SK-N-SH (cell line): ENCODE results near the gene DDA1. TPM values are rescaled to one million over a fixed set of nuclear protein-coding genes. Genes with fewer than 3 reads are reported as not detected.

ENCODE experiments used
- CTCF ChIA-PET: fragments of 300-600, 350-600 bp; formaldehyde crosslinking; extraction: SDS; loops from one replicate; lab custom pipeline; 2021; lab: Yijun Ruan, JAX
- POLR2A ChIA-PET: fragments of 350-600 bp; sonication (Branson Sonifier 250); formaldehyde crosslinking; extraction: SDS; loops from one replicate; lab custom pipeline; 2020; ENCODE audit warnings: antibody characterized with exemption, inconsistent platforms; lab: Yijun Ruan, JAX
- DNase-seq: peaks from one replicate; pipeline ENCODE4 v3.0.0; 2012
- H2AFZ ChIP-seq: fragments of 200-600 bp; sonication (generic); 2 replicates; pipeline ENCODE4 v1.8.1; 2016; ENCODE audit warnings: antibody characterized with exemption, mild to moderate bottlenecking, low read depth
- H3F3A ChIP-seq: fragments of 200-600 bp; sonication (generic); replicated peaks from 2 replicates; pipeline ENCODE3; 2016; ENCODE audit warnings: antibody characterized with exemption, mild to moderate bottlenecking; ENCODE audit not compliant: insufficient read depth
- H3K27ac ChIP-seq, 2 experiments: fragments of 200-500 bp in 1 of 2; fragments of 200-600 bp in 1 of 2; sonication (Bioruptor generic) in 1 of 2; sonication (generic), shearing (Covaris generic) in 1 of 2; 2 replicates each; pipeline versions ENCODE4 v1.5.1 to v1.6.1; 2014 to 2016; ENCODE audit warnings: low read depth in 2 of 2, inconsistent platforms in 1 of 2, low read length in 1 of 2, mild to moderate bottlenecking in 1 of 2, mixed read lengths in 1 of 2
- H3K27me3 ChIP-seq: fragments of 200-600 bp; sonication (generic), shearing (Covaris generic); 2 replicates; pipeline ENCODE4 v1.6.1; 2016; ENCODE audit warnings: mixed run types; ENCODE audit not compliant: insufficient read depth
- H3K36me3 ChIP-seq, 2 experiments: fragments of 200-500 bp in 1 of 2; fragments of 200-600 bp in 1 of 2; sonication (Bioruptor generic) in 1 of 2; sonication (generic) in 1 of 2; replicated peaks in 1 of 2; 2 replicates each; pipeline versions ENCODE3 to v1.5.1; 2014 to 2016; ENCODE audit warnings: low read length in 1 of 2, mild to moderate bottlenecking in 1 of 2; ENCODE audit not compliant: insufficient read depth in 2 of 2, control insufficient read depth in 1 of 2
- H3K4me1 ChIP-seq, 2 experiments: fragments of 200-500 bp in 1 of 2; fragments of 200-600 bp in 1 of 2; sonication (Bioruptor generic) in 1 of 2; sonication (generic), shearing (Covaris generic) in 1 of 2; 2 replicates each; pipeline versions ENCODE4 v1.5.1 to v1.6.1; 2014 to 2016; ENCODE audit warnings: low read depth in 1 of 2, low read length in 1 of 2, mixed run types in 1 of 2; ENCODE audit not compliant: insufficient read depth in 2 of 2, control insufficient read depth in 1 of 2
- H3K4me2 ChIP-seq: fragments of 200-600 bp; sonication (generic), shearing (Covaris generic); 2 replicates; pipeline ENCODE4 v1.6.1; 2017; ENCODE audit warnings: mixed run types
- H3K4me3 ChIP-seq, 2 experiments: fragments of 200-500 bp in 1 of 2; fragments of 200-600 bp in 1 of 2; sonication (Bioruptor generic) in 1 of 2; sonication (generic), shearing (Covaris generic) in 1 of 2; 2 replicates each; pipeline versions ENCODE4 v1.5.1 to v1.8.1; 2014 to 2016; ENCODE audit warnings: low read depth in 2 of 2, inconsistent platforms in 1 of 2, low read length in 1 of 2, mild to moderate bottlenecking in 1 of 2, mixed read lengths in 1 of 2, moderate library complexity in 1 of 2
- H3K79me2 ChIP-seq: fragments of 200-600 bp; sonication (generic); 2 replicates; pipeline ENCODE4 v1.8.1; 2017; ENCODE audit warnings: mild to moderate bottlenecking; ENCODE audit not compliant: insufficient read depth
- H3K9ac ChIP-seq: fragments of 200-600 bp; sonication (generic); 2 replicates; pipeline ENCODE4 v1.6.1; 2017; ENCODE audit warnings: mixed run types
- H3K9me2 ChIP-seq: fragments of 200-600 bp; sonication (generic); 2 replicates; pipeline ENCODE4 v1.6.1; 2017; ENCODE audit warnings: mixed run types
- H3K9me3 ChIP-seq: fragments of 200-600 bp; sonication (generic); 2 replicates; pipeline ENCODE4 v1.6.1; 2017; ENCODE audit warnings: mixed run types, mild to moderate bottlenecking, moderate library complexity
- H4K20me1 ChIP-seq: fragments of 200-600 bp; sonication (generic); 2 replicates; pipeline ENCODE4 v1.6.1; 2017; ENCODE audit warnings: mild to moderate bottlenecking, mixed run types; ENCODE audit not compliant: insufficient read depth
- CHD2 ChIP-seq: fragments of 150-350 bp; IDR thresholded peaks from 2 replicates; pipeline ENCODE4 v1.6.1; 2018; ENCODE audit warnings: low read length; ENCODE audit not compliant: partially characterized antibody
- EP300 ChIP-seq, 2 experiments: IDR thresholded peaks; 2 replicates each; pipeline versions ENCODE4 v1.4.0 to v1.6.1; 2012; ENCODE audit warnings: borderline replicate concordance in 1 of 2, low read depth in 1 of 2, low read length in 1 of 2
- EZH2phosphoT487 ChIP-seq: fragments of 200-600 bp; sonication (generic); IDR thresholded peaks from 2 replicates; pipeline ENCODE4 v1.6.1; 2017; ENCODE audit warnings: low read depth, mixed run types, mild to moderate bottlenecking, antibody characterized with exemption, moderate library complexity, borderline replicate concordance
- FOSL2 ChIP-seq: IDR thresholded peaks from 2 replicates; pipeline ENCODE4 v1.4.0; 2012; ENCODE audit warnings: low read depth, mild to moderate bottlenecking, moderate library complexity, borderline replicate concordance
- FOXJ3 ChIP-seq: sonication (generic); formaldehyde crosslinking; IDR thresholded peaks from 2 replicates; pipeline ENCODE4 v1.5.1; 2020; ENCODE audit warnings: mild to moderate bottlenecking, missing genetic modification reagents
- FOXM1 ChIP-seq: IDR thresholded peaks from 2 replicates; pipeline ENCODE4 v1.4.0; 2012; ENCODE audit warnings: low read depth, mild to moderate bottlenecking
- GABPA ChIP-seq: IDR thresholded peaks from 2 replicates; pipeline ENCODE4 v1.4.0; 2012; ENCODE audit warnings: low read depth, mild to moderate bottlenecking
- JUND ChIP-seq: IDR thresholded peaks from 2 replicates; pipeline ENCODE4 v1.4.0; 2012
- MEF2A ChIP-seq: IDR thresholded peaks from 2 replicates; pipeline ENCODE4 v1.4.0; 2012; ENCODE audit warnings: low read depth, borderline replicate concordance
- MXI1 ChIP-seq: IDR thresholded peaks from 2 replicates; pipeline ENCODE4 v1.6.1; 2012; ENCODE audit warnings: mild to moderate bottlenecking, low read depth, low read length, improper control_type of control experiment
- NFIC ChIP-seq: IDR thresholded peaks from 2 replicates; pipeline ENCODE4 v1.4.0; 2012; ENCODE audit warnings: borderline replicate concordance
- RAD21 ChIP-seq: IDR thresholded peaks from 2 replicates; pipeline ENCODE4 v1.6.1; 2012; ENCODE audit warnings: mild to moderate bottlenecking, low read length
- RCOR1 ChIP-seq: fragments of 150-350 bp; IDR thresholded peaks from 2 replicates; pipeline ENCODE4 v1.6.1; 2017; ENCODE audit warnings: antibody characterized with exemption, low read length
- SIN3A ChIP-seq: IDR thresholded peaks from 2 replicates; pipeline ENCODE4 v1.6.1; 2012; ENCODE audit warnings: low read depth, mild to moderate bottlenecking, low read length, moderate library complexity, borderline replicate concordance
- SMC3 ChIP-seq: IDR thresholded peaks from 2 replicates; pipeline ENCODE4 v1.6.1; 2012; ENCODE audit warnings: low read depth, low read length, improper control_type of control experiment
- TAF1 ChIP-seq: IDR thresholded peaks from 2 replicates; pipeline ENCODE4 v1.6.1; 2012; ENCODE audit warnings: low read depth, mild to moderate bottlenecking, low read length, moderate library complexity, borderline replicate concordance
- TCF12 ChIP-seq: IDR thresholded peaks from 2 replicates; pipeline ENCODE4 v1.4.0; 2012
- TEAD4 ChIP-seq: IDR thresholded peaks from 2 replicates; pipeline ENCODE4 v1.4.0; 2012; ENCODE audit warnings: mild to moderate bottlenecking, borderline replicate concordance; ENCODE audit not compliant: insufficient read depth
- WGBS: methylation state at CpG from one replicate; pipeline ENCODE4 v1.1.6; 2017; ENCODE audit warnings: low lambda C conversion rate; 5-methylcytosine and 5-hydroxymethylcytosine counted together
- polyA plus RNA-seq, 3 experiments: library from polyadenylated mRNA; depleted of rRNA; stranded (reverse); fragments of >200 nt; gene quantifications; 2 replicates each; pipeline ENCODE4 v1.2.3, GENCODE V29; 2012
- TF ChIP-seq, protein P1 (sequence below): fragments of 150-350 bp; IDR thresholded peaks from 2 replicates; pipeline ENCODE4 v1.6.1; 2017; ENCODE audit warnings: antibody characterized with exemption, low read length, low read depth, borderline replicate concordance
- TF ChIP-seq, protein P2 (sequence below): fragments of 150-350 bp; IDR thresholded peaks from 2 replicates; pipeline ENCODE4 v1.6.1; 2016; ENCODE audit warnings: mild to moderate bottlenecking, low read depth, low read length
- TF ChIP-seq, protein P3 (sequence below): IDR thresholded peaks from 2 replicates; pipeline ENCODE4 v1.4.0; 2012; ENCODE audit warnings: low read depth, borderline replicate concordance
- TF ChIP-seq, protein P4 (sequence below): fragments of 200-600 bp; sonication (generic); IDR thresholded peaks from 2 replicates; pipeline ENCODE4 v1.6.1; 2017; ENCODE audit warnings: antibody characterized with exemption, mild to moderate bottlenecking, moderate library complexity
- TF ChIP-seq, protein P5 (sequence below): IDR thresholded peaks from 2 replicates; pipeline ENCODE4; 2012

The DDA1 gene
- polyA plus RNA-seq, 1 of the 3 experiments (the other 2 are of a cell fraction), result 135 TPM

DNA sequence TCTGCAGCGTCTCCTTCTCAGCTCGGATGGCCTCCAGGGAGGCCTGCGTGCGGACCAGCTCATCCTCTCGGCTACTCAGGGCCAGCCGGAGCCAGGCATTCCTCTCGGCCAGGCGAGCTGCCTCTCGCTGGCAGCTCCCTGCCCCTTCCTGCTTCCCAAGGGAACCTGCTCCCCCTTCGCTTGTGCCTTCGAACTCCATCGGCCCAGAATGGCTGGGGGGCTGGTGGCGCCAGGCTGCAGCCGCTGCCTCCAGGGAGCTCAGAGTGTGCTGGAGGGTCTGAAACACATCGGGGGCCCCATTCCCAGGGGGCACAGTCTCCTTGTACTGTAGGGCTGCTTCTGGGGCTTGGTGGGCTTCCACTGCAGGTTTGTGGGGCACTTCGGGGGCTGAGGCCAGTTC, 46.8 kb upstream of the DDA1 start:
- CTCF ChIA-PET, result interaction anchor here (1.3 to 1.5 kb wide), 2 partner anchors 20 to 42 kb away, joined by 3 read pairs; no protein-coding TSS in a partner anchor
- peaks cover 2% of the 10 kb centered on the region; the same call in 1 of the 2 replicates for H3K79me2 ChIP-seq

DNA sequence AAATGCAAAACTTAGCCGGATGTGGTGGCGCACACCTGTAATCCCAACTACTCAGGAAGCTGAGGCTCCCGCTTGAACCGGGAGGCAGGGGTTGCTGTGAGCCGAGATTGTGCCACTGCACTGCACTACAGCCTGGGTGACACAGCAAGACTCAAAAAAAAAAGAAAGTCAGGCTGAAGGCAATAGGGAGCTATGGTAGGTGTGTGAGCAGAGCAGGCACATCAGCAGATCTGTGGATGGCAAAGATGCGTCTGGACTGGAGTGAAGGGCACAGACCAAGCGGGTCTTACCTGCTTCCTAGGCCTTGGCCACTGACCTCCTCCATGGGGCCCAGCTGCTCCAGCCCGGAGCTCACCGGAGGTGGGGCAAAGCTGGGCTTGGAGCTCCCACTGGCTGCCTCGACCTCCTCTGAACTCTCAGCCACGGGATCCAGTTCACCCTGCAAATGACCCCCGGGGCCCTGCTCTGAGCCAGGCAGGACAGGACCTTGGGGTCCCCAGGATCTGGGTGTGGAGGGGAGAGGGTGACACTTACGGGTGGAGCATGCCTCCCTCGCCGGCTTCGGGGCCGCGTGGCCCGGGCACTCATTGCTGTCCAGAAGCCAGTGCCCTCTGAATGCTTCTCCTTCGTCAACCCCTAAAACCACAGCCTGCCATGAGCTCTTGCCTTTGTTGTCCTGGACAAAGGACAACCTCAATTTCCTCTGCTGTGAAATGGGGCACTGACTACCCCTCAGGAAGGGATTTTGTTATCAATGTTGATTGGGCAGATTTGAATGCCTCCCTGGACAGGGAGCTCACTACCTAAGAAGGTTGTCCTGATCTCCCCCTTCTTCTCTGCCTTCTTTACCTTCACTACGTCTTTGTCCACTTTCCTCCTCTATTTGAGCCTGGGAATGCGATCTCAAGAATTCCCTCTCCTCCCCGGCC, 45.4 kb upstream of the DDA1 start:
- H3K4me1 ChIP-seq, result peaks cover 0 to 6% of the 10 kb centered on the region in 2 experiments; a peak in 1 of 4 replicates
- H3K27me3 ChIP-seq, result no peaks in the 10 kb centered on the region
- no peak overlapping the region for H2AFZ ChIP-seq
- ChIA-PET CTCF (interaction anchor here (0.7 to 1.5 kb wide), 5 partner anchors 19 to 197 kb away, joined by 3 to 4 read pairs (median 3); partner anchors contain the start of gene MRPL34), POLR2A (no interaction called here)
- WGBS, result 90% methylated on average over 11 of the region's 23 CpGs
- no peaks in the 10 kb centered on the region for H3K9me2 ChIP-seq
- H4K20me1 ChIP-seq, result no peaks in the 10 kb centered on the region
- H3K4me3 ChIP-seq, result no peak overlapping the region
- peaks cover 16% of the 10 kb centered on the region; the same call in 1 of the 2 replicates for H3K79me2 ChIP-seq
- peaks cover 11% of the 10 kb centered on the region for H3F3A ChIP-seq
- no peak overlapping the region for H3K4me2 ChIP-seq
- H3K27ac ChIP-seq, result no peak overlapping the region
- peaks cover 0 to 2% of the 10 kb centered on the region in 2 experiments for H3K36me3 ChIP-seq
- H3K9ac ChIP-seq, result no peak overlapping the region
- DNase-seq, result no peak
- 0 out of 2 replicates have a peak, but pooled peaks cover 9% of the 10 kb centered on the region for H3K9me3 ChIP-seq
- TF ChIP-seq EZH2phosphoT487 (no peak), JUND (no peak), SIN3A (no peak), RAD21 (no peak), FOXM1 (no peak), FOXJ3 (no peak), TCF12 (no peak), CHD2 (no peak), TAF1 (no peak)
- TF ChIP-seq, protein P1, sequence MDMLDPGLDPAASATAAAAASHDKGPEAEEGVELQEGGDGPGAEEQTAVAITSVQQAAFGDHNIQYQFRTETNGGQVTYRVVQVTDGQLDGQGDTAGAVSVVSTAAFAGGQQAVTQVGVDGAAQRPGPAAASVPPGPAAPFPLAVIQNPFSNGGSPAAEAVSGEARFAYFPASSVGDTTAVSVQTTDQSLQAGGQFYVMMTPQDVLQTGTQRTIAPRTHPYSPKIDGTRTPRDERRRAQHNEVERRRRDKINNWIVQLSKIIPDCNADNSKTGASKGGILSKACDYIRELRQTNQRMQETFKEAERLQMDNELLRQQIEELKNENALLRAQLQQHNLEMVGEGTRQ, result no peak
- TF ChIP-seq, protein P2, sequence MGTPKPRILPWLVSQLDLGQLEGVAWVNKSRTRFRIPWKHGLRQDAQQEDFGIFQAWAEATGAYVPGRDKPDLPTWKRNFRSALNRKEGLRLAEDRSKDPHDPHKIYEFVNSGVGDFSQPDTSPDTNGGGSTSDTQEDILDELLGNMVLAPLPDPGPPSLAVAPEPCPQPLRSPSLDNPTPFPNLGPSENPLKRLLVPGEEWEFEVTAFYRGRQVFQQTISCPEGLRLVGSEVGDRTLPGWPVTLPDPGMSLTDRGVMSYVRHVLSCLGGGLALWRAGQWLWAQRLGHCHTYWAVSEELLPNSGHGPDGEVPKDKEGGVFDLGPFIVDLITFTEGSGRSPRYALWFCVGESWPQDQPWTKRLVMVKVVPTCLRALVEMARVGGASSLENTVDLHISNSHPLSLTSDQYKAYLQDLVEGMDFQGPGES, result no peak
- TF ChIP-seq, protein P3, sequence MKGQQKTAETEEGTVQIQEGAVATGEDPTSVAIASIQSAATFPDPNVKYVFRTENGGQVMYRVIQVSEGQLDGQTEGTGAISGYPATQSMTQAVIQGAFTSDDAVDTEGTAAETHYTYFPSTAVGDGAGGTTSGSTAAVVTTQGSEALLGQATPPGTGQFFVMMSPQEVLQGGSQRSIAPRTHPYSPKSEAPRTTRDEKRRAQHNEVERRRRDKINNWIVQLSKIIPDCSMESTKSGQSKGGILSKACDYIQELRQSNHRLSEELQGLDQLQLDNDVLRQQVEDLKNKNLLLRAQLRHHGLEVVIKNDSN, result no peak
- TF ChIP-seq, protein P4, sequence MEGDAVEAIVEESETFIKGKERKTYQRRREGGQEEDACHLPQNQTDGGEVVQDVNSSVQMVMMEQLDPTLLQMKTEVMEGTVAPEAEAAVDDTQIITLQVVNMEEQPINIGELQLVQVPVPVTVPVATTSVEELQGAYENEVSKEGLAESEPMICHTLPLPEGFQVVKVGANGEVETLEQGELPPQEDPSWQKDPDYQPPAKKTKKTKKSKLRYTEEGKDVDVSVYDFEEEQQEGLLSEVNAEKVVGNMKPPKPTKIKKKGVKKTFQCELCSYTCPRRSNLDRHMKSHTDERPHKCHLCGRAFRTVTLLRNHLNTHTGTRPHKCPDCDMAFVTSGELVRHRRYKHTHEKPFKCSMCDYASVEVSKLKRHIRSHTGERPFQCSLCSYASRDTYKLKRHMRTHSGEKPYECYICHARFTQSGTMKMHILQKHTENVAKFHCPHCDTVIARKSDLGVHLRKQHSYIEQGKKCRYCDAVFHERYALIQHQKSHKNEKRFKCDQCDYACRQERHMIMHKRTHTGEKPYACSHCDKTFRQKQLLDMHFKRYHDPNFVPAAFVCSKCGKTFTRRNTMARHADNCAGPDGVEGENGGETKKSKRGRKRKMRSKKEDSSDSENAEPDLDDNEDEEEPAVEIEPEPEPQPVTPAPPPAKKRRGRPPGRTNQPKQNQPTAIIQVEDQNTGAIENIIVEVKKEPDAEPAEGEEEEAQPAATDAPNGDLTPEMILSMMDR, result no peak

More for the DNA sequence above, 46.8 kb upstream of the DDA1 start:
- POLR2A ChIA-PET, result interaction anchor here (0.6 kb wide), 1 partner anchor 17 kb away, joined by 5 read pairs; the partner anchor contains the start of gene NR2F6
- Histone ChIP-seq H3K27me3 (no peaks in the 10 kb centered on the region), H3K4me1 (no peaks in the 10 kb centered on the region), H3K9me2 (no peaks in the 10 kb centered on the region), H3F3A (peaks cover 4% of the 10 kb centered on the region)
- 96% methylated on average over 3 of the region's 16 CpGs for WGBS
- TF ChIP-seq, protein P5, sequence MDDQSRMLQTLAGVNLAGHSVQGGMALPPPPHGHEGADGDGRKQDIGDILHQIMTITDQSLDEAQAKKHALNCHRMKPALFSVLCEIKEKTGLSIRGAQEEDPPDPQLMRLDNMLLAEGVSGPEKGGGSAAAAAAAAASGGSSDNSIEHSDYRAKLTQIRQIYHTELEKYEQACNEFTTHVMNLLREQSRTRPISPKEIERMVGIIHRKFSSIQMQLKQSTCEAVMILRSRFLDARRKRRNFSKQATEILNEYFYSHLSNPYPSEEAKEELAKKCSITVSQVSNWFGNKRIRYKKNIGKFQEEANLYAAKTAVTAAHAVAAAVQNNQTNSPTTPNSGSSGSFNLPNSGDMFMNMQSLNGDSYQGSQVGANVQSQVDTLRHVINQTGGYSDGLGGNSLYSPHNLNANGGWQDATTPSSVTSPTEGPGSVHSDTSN, result no peak
- no peak for TF ChIP-seq RCOR1
- TF ChIP-seq EP300 (IDR thresholded peaks at IDR 0.05; ENCODE audit: borderline replicate concordance in 1 of 2, low read depth in 1 of 2, low read length in 1 of 2), result no peak
- no peak for TF ChIP-seq GABPA
- TF ChIP-seq TEAD4, result no peak
- no peak for TF ChIP-seq MXI1
- TF ChIP-seq MEF2A, result no peak
- TF ChIP-seq FOSL2, result no peak
- no peak for TF ChIP-seq NFIC
- TF ChIP-seq SMC3, result no peak
- no peak for TF ChIP-seq CHD2
- TF ChIP-seq FOXM1, result no peak
- no peak for TF ChIP-seq EZH2phosphoT487
- TF ChIP-seq, all 33 proteins: peak for 0
- Histone ChIP-seq H3K9ac (no peak overlapping the region), H4K20me1 (no peaks in the 10 kb centered on the region), H3K27ac (no peak overlapping the region), H3K4me3 (no peak overlapping the region), H3K4me2 (no peak overlapping the region), H2AFZ (no peak overlapping the region), H3K9me3 (peaks cover 9% of the 10 kb centered on the region; the same call in 1 of the 2 replicates), H3K36me3 (no peaks in the 10 kb centered on the region)
- no peak for DNase-seq
